NCI-H1048 (cell line): ENCODE results near the gene MAP2K6.

Source experiments
- DNase-seq: peaks from one replicate; lab custom pipeline; 2025; lab: John Stamatoyannopoulos, UW

Gene MAP2K6

DNA sequence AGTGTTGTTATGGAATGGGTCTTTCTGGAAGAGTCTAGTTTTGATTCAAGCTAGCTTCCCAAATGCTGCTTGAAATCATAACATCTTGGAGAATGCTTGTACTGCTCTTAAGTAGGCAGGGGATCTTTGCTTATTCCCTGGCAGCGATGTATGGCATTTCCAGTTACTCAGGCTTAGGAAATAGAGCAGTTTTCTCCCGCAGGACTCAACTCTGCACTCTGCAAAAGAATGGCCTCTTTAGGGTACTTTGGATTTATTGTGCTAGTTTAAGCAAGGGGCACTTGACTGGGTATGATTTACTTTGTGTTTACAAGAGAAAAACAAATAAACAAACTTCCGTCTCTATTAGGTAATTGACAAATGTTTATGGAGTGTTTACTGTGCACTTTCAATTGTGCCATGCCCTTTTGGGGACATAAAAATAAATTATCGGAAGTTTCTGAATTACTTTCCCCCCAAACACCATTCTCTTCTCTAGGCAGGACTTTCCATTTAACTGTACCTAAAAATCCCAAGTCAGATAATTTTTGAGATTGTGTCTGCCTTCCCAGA, 164.0 kb downstream of the MAP2K6 start:
- DNase-seq, result no peak

DNA sequence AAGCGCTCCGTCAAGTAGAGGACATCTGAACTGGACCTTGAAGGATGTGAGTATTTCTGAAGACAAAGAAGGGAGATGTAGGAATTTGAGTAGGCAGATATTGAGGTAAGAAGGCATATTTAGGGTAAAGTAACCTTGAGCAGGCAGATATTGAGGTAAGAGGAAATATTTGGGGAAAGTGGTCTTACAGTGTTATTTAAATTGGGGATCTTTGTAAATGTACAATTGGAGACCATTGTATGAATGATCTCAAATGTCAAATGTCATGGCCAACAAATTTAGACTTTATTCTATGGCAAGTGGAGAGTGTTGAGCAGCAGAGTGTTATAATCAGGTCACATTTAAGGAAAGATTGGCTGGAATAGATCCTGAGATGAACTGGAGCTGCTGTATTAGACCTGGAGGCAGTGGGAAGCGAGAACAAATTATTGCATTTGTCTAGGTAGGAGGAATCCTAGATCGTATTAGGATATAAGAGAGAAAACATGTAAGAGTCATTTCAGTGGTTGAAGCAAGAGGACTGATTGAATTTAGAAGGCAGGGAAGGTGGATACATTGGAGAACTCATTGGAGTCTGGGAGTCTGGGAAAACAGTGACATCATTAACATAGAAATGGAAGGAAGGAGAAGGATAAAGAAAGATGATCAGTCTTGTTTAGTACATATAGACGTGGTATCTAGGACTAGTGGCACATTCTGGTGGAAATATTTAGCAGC, 165.6 kb downstream of the MAP2K6 start:
- DNase-seq, result no peak

DNA sequence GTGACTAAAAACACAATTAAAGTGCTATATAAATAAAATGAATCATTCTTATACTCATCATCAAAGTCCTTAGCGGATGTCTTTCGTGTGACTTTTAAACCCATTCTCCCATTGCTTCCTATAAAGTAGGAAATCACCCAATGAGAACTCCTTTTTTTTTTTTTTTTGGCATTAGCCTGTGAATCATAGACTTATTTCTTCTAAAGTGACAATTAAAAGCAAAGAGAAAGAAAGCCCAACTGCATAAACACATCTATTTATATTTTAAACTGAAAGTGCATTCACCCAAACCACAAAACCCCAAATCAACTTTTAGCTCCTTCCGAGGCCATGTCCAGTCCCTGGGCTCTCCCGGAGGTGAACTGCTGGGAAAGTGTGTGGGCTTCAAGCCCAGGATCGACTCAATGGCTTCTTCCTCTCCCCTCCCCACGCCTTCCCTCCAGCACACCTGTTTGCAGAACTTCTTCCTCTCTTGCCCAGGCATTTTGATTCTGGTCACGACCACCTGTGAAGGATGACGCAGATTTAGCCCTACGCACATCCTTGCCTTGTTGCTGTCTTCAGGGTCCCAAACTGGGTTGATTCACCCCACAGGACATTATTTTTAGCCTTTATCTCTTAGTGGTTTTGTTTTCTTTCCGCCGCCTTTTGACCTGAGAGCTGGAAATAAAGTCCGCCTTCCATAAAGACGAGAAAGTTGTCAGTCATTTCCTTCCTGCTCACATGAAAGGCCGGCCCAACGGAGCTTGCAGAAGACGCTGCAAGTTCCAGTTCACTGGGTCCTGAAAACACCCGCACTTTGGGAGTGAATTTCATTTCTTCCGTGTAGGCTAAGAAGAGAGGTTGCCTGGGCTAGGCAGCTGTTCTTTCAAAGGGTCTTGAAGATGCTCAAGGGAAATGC, 166.8 kb downstream of the MAP2K6 start:
- no peak for DNase-seq

GRCh38 chr17:69588316-69588715, 173.8 kb downstream of the MAP2K6 start:
- no peak for DNase-seq

DNA sequence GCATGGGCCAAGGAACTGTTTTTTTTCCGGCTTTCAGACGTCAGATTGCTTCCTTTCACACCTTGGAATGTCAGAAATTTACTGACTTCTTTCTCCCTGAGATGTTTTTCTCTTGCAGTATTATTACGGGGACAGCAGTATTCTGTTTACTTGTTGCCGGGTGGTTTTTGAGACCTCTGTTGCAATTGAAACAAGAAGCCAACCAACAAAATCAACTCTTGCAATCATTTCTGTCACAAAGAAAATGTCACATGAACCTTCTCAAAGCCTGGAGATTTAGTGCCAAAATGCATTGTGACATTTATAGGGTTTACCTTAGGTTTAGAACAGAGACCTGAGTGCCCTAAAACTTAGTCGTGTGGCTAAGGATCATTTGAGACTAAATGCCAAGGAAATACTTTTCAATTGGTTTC, 174.3 kb downstream of the MAP2K6 start:
- DNase-seq, result no peak

- DNase-seq, result no peak
Observed at GRCh38 chr17:69590671-69591070, 176.2 kb downstream of the MAP2K6 start.

GRCh38 chr17:69592692-69593350, 178.3 kb downstream of the MAP2K6 start:
- DNase-seq, result no peak

DNA sequence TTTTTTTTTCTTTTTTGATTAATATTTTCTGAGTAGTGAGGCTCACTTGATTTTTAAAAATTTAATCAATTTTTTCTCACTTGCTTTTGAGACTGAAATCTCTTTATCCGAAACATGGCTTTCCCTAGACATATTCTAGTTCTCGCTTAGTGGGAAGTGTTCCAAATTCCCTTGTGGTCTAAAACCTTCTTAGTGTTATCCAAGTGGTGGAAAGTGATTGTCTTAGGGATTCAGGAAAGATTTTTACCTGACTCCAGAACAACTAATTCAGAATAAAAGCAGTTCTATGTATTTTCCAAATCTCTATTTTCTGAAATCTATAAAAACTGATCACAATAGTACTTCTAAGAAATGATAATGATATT, 178.8 kb downstream of the MAP2K6 start:
- no peak for DNase-seq

- no peak for DNase-seq
Observed at GRCh38 chr17:69593716-69594115, 179.2 kb downstream of the MAP2K6 start.

- DNase-seq, result no peak
Observed at GRCh38 chr17:69594641-69595040, 180.1 kb downstream of the MAP2K6 start.

DNA sequence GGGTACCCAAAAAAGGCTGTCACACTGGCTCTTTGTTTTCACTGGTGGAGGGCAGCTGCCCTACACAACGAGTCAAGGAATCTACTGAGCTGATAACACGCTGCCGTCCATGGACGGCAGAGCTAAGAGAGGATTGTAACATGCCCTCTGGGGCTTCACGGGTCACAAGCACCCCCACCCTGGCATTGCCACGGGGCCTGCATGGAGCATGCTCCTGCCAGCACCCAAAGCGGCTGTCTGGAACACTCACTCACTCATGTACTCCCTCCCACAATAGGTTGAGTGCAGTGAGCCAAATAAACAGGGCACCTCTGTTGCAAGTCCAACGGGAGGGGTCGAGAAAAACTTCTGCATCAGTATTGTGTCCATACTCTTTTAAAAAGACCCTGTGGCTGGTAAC, 181.6 kb downstream of the MAP2K6 start:
- DNase-seq, result no peak

- DNase-seq, result no peak
Observed at GRCh38 chr17:69597898-69598692, 183.6 kb downstream of the MAP2K6 start.

- no peak for DNase-seq
Observed at GRCh38 chr17:69602972-69603371, 188.5 kb downstream of the MAP2K6 start.
